HG03442 (cell line): ENCODE results near the gene KCNMA1.
A peak's percentile ranks its signal among the peaks of the same experiment; 100 is the strongest.

Source experiments
- ATAC-seq: cut with Tn5 transposase; IDR thresholded peaks from one replicate; pipeline ENCODE4 v1.9.1; 2021; ENCODE audit warnings: mild to moderate bottlenecking, moderate library complexity; ENCODE audit not compliant: unreplicated experiment

The KCNMA1 gene

DNA sequence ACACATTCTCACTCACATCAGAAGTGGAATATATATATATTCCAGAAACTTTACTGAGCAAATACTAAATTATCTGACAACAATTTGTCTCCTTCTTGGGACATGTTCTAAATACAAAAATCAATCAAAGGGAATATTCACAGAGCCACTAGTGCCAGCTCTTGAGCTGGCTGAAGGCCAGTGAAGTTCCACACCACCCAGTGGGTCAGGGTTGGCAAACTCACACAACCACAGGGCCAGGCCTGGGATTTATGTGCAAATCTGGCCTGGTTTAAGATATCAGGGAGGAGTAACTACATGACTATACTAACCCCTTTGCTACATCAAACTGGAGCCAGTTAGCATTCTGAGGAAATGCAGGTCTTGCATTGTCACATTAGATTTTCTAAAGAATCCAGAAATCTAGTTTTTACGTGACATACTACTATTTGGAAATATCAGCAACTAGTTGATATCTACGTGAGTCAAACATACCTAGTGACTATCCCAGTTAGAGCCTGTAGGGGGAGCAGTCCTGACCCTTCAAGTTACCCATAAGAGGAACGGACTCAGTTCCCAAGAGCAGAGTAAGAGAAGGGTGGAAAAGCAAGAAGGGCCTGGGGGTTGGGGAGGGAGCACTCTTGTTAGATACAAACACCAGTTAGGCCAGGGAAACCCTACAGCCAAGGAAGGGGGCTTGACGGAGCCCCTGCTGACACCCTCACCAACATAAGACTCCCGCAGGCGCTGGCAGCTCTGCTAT, 600.4 kb downstream of the KCNMA1 start:
- ATAC-seq, result no peak

DNA sequence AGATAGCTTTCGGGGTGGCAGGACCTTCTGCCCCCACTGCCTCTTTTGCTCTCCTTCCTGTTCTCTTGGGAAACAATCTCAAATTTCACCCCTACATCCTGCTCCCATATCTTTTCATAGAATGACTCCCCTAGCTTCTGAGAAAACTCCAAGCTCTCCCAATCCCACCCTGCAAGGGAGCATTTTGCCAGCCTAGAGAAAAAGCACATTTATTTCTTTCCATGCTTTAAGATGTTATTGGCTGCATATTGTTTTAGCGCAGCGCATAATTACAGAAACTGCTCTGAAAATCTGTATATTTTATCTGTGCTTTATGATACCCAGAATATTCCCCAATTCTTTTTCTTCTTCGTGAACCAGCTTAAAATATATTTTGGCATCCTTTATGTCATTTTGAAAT, 601.3 kb downstream of the KCNMA1 start:
- no peak for ATAC-seq

DNA sequence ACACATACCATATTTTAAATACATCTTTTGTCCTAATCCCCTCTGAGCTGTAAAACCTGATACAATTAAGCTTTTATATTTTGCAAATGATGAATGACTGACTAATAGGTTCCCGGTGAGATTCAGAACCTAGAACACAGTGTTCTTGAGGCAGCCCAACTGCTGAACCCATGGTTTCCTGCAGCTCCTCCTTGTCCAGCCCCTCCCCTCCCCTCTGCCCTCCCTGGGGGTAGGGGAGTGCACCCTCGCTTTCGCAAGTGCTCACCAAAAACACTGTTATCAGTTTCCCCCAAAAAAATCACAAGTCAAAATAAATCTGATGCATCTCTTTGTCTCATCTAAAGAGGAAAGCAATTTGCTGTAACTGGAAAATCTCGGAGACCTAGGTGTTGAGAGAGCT, 602.8 kb downstream of the KCNMA1 start:
- no peak for ATAC-seq

DNA sequence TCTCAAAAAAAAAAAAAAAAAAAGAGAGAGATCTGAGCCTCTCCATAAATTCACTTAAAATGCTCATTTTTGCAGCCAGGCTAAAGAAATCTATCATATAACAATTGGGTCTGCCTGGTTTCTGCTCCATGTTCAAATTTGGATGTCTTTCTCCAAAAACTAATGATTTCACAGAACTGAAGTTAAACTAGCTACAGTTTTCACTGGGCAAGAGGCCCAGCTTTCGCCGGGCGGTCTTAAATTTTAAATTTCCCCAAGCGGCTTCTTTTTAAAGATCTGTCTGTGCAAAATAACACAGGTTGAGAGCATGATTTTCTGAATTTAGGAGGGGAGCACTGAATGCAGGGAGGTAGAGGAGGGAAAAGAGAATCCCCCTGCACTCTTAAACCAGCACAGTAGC, 603.4 kb downstream of the KCNMA1 start:
- no peak for ATAC-seq

DNA sequence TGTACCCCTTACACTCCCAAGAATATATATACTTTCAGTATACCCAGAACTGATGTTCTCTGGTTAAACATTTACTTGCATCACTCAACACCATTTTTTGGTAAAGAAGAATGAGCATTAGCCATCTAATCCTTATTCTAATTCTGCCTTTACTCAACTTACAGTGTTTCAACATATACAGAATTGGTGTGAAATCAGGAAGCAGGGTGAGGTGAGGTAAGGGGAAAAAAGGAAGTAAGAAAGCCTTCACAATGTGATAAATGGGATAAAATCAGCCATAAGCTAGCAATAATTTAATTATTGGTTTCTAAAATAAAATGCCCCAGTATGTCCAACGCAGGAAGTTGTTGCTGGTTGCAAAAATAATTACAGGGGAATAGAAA, 605.4 kb downstream of the KCNMA1 start:
- no peak for ATAC-seq

DNA sequence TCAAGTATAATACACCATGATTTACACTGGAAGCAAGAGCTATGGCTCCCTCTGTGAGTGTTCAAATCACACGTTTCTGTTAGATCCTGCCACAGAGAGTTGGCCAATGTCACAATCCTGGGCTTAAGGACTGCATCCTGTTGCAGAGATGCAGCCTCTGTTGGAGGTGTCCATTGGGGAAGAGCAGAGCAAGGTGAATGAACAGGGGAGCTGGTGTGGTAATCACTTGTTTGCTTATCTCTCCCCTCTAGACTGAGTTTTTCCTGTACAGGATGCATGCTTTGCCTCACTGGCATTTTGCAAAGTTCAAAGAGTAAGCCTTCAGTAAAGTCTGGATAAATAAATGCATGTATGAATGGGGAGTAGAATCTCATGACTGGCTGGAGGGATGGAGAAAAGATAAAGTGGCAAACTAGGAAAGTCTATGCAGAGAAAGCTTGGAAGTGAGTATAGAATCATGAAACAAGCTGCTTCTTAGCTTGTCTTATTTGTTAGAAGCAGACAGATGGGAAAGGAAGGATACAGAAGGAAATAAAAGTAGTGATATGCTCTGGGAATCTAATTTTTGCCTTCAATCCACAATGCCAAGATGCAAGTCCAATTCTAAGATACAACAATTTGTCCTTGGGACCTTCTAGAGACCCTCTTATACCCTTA, 605.9 kb downstream of the KCNMA1 start:
- no peak for ATAC-seq

DNA sequence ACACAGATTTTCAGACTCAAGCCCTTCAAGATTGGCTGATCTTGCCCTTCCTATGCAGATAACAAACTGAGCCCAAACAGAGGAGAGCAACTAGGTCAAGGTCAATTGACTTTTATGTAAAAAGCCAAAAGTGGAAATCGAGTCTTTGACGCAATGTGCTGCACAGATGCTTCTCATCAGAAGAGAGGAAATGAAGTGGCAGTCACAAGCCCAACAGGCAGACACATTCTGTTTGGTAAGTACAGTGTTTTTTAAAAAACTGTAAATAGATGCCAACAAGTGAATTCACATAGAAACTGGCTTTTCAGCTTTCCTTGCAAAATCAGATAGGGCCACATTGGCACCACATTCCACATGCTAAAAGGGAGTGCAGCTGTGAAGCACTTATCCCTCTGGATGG, 606.6 kb downstream of the KCNMA1 start:
- ATAC-seq, result no peak

DNA sequence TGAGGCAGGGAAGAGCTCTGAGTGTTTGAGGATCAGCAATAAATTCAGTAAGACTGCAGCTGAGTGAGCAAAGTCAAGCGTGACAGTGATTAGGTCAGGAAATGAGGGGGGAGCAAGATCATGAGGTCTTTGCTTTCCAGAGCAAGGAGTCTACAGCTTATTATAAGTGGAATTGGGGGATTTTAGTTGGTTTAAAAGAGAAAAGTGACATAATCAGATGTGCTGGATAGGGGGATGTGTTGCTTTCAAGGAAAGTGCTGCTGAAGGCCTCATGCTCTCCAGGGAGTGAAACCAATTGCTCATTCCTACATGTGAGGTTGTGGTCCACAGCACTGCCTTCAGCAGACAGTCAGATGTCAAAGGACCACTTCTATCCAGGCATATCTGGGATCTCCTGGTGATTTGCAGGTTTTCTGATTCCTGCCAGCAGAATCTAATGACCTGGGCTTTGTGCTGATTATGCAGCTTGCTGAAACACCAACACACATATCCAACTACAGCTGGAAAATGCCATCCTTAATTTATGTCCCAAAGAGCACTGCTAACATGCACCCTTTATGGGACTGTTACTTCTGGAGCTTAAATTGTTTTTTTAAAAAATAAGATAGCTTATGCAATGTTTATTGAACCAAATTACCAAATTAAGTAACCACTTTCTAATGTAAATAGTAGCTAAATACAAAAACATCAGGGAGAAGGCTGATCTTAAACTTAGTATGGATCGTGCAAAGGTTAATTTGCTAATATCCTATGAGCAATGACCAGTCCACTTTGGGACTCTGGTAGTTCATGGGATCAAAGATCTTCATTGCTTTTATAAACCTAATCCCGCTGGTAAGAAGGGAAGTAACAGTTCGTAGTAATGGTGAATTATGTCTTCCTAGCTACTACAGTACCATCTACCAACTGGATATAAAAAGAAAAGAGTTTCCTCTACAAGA, 607.6 kb downstream of the KCNMA1 start:
- ATAC-seq, result no peak

DNA sequence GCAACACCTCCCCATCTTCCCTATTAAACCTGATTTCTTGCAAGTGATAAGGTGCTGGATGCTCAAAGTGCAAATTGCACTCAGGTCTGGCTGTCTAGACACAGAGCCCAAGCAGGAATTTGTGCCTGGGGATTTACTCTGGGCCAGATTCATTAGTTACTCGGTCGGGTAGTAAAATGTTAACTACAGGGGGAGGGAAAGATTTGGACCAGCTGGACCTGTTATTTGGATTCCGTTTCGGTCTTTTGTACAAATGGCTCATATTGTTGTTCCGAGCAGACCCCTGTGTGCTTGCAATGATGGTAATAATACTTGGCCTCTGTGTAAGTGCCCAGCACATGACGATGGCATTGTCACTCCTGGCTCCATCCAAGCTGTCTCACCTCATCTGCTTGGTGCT, 609.6 kb downstream of the KCNMA1 start:
- ATAC-seq, result no peak

DNA sequence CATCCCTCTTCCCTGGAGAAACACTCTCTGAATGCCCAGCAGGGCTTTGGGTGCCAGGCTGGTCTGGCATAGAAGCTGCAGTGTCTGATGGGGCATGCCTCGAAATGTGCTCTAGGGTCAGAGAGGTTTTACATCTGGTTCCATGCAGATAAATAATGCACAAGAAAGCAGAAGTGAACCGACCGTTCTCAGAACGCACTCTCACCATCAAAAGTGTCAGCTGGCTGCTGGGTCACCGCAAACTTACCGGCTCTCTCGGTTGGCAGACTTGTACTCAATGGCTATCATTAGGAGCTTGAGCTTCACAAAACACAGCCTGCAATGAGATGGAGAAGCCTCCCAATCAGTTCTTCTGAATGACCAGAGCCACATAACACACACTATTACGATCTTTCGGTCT, 610.0 kb downstream of the KCNMA1 start:
- peak; percentile 73 for ATAC-seq

DNA sequence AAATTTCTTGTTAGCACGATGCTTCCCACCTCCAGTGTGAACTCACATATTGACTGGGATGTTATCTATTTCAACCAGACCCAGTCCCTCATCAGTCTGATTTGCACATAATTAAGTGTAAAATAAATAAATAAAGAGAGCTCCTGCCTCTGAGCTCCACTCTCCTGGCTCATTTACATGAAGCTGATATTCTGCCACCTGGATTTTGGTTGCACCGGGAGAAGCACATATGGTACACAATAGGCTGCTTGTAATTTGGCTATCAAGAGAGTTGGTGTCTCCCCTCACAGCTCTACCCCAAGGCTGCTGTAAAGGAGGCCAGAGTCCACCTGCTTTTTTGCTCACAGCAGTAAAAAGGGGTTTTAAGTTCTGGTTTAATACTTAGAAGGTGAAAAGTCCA, 610.5 kb downstream of the KCNMA1 start:
- no peak for ATAC-seq

DNA sequence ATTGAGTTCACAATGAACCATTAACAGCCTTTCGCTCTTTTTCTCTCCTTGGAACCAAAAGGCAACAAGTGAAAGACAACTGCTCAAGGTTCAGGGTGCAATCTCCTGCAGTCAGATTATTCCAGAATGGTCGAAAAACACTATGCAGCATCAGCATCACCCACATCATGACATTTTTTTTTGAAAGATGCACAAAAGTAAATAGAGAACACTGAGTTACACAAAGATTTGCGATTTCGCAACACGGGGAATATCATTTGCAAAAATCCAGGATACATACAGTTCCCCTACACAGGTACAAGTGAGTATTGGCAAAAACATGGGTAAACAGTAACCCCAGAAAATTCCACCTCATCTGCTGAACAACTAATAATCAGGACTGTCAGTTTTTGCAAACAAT, 611.5 kb downstream of the KCNMA1 start:
- no peak for ATAC-seq

DNA sequence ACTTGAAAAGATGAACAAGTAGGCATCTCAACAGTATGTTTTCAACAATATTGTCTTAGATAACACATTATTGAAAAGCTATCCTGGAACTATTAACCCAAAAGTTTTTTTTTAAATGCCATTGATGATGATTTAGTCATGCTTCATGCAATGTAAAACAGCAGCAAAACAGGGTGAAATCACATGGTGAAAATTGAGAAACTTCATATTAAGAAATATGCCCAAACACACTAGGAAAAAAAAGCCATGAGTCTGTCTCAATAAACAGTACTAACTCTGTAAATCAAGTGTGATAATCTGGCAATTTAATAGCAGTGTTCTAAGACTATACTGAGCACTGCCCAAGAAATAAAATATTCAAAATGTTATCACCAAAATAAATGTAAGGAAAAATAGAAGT, 613.1 kb downstream of the KCNMA1 start:
- ATAC-seq, result no peak

DNA sequence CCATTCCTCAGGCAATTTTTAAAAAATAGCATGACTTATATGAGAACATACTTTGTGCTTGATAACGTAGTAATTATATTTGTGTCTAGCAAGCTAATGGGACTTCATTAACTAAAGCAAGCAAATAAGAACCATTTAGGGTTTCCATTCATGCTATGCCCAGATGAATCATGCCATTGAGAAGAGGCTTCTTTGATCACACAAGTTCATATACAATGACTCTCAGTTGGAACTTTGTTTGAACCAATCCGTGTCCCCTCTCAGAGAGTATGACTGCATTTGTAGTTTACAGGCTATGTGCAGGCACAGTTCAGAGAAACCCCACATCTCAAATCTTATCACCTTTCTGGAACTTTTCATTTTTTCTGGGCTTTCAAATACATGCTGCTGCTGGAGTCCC, 614.2 kb downstream of the KCNMA1 start:
- ATAC-seq, result no peak

DNA sequence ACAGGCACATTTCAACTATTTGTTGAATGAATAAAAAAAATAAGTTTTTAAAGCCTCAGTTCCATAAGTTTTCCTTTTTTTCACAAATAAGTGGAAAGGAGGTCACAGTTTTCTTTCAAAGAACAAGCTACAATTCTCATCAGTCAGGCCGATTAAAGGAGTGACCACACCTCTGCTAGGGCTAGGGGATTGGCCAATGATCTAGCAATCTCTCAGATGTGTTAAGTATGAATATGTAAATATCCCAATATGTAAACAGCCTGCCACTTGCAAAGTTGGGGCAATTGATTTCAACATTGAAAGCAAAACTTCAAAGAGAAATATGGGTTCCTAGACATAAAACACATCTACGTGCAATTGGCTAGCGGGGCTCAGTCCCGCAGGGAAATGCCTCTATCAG, 614.9 kb downstream of the KCNMA1 start:
- ATAC-seq, result no peak

DNA sequence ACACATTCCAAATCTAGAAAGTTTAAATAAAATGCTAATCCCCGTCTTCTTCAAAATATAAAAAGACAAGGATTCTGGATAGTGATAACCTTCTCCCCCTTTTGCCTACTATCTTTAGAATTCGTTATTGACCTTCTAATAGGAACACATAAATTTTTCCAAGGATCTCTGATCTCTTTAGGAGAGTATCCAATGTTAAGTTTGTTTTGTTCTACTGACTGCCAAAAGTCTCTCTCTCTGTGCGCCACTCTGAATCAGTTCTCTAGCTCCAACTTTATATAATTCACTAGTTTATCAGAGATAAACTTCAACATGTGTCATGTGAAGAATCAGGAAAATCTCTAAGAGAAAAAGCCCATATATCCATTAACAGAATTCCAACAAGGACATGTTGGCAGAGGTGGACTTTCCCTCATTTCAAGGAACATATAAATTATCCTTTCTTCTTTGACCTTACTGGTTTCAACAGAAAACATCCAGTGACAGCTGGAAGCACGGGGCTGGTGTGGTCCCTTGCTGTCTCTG, 615.6 kb downstream of the KCNMA1 start:
- no peak for ATAC-seq

DNA sequence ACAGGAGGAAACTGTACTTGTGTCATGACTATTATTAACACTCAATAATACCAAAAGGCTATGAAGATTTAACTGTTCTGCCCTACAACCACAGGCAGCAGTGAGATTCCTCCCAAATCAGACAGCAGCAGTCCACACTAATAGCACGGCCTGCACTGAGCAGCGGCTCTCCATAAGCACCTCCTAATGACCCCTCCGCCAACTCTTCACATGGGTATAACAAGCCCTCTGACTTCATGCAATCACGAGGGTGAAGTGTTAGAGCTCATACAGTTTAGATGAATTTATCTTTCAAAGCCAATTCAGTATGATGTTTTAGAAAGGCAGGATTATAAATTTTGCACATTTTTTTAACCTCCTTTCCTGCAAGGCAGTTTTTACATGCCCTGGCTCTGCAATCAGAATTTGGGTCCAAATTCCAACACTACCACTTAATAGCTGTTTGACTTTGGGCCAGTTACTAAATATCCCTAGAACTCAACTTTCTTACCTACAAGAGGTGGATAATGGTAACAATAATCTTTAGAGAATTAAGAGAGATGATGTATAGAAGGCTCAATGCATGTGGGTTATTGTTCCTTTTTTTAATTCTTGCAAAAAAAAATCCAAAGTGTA, 617.1 kb downstream of the KCNMA1 start:
- no peak for ATAC-seq

DNA sequence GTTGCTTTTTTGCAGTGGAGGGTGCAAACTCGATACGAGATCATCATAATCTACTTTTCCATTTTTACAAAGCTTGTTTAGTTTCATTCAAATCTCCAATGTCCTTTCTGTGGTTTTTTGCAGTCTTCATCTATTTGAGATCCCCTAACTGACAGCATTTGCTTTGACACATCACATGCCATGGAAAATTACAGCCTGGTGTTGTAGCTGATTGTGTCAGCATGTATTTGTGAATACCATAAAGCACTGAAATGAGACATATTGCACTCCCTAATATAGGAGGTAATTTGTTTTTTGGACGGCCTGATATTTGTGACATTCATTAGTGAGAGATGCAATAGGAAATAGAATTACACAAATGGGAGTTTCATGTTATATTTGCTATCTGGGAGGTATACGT, 620.8 kb downstream of the KCNMA1 start:
- no peak for ATAC-seq

DNA sequence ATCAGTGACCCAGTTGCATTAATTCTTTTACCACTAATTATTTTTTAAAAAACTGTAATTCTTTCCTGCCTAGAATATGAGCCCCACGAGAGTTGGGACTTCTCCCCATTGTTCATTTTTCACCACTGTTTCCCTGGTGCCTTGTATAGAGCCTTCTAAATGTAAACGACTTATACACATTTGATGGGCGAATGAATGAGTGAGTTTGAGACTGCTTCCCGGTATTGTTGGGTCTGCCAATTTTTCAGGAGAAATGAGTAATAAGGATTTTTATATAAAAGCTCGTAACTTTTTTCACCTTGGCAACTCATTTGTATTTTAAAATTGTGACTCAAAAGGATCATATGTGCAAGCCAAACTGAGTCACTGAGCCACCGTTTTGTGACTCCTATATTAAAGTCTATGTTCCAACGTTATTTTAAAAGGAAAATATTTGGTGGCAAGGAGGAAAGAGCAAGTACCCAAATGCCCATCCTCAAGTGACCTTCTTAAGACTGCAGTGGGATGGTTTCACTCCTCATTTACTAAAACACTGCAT, 621.3 kb downstream of the KCNMA1 start:
- ATAC-seq, result no peak

DNA sequence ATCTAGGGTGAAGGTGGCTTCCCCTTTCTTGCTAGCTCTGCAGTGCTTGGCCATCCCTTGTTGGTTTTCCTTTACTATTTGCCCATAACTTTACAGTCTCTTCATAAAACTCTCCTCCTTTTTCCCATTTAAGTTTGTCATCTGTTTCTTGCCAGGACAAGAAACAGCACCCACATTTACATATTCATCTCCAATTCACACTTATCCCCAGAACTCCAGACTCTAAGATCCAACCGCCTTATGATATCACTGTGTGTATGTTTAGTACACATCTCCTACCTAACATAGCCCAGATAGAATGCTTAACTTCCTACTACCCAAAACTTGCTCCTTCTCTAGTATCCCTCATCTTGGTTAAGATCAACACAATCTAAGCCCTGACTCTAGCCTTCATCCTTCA, 622.2 kb downstream of the KCNMA1 start:
- ATAC-seq, result no peak
